ENCODE results near the gene PRKACA.

GRCh38 chr19:14136509-14137281 is 19.1 kb upstream of the PRKACA start, which contains the start of gene ASF1B:
- peak; percentile 81 to 97 (median 88) for TF ChIP-seq CTCF (IDR thresholded peaks at IDR 0.05)
- peak; percentile 74 to 75 for TF ChIP-seq POLR2A (IDR thresholded peaks at IDR 0.05)
